Cardiac atrium fibroblast (primary cell): ENCODE measurements around the gene FAM151B. TPM values are rescaled to one million over a fixed set of nuclear protein-coding genes. Genes with fewer than 3 reads are reported as not detected.

Source experiments
- total RNA-seq: library from RNA; depleted of rRNA; stranded (reverse); fragments of >200 nt; gene quantifications from 2 replicates; pipeline ENCODE4 v1.2.3, GENCODE V29; 2015

FAM151B gene
- total RNA-seq = 5.4 and 5.7 TPM in 2 replicates

GRCh38 chr5:80487829-80488721 lies at the start of gene FAM151B:
Gene FAM151B (plus strand): TSS chr5:80488100. CDS start chr5:80488124, 24 bp downstream.

GRCh38 chr5:80569961-80570786 lies 82.3 kb downstream of the FAM151B start, which contains the start of gene ANKRD34B:
Gene ANKRD34B (minus strand): TSS chr5:80570280. CDS start chr5:80560019, 10,261 bp downstream.

Other genes starting within 250 kb of the FAM151B start
- 4.9 and 7.8 TPM in 2 replicates for gene SERINC5, start 232.1 kb upstream of the FAM151B start, total RNA-seq
- not detected in 2 replicates for gene SPZ1, start 168.1 kb upstream of the FAM151B start, total RNA-seq
- 11.9 and 17.8 TPM in 2 replicates for gene ZFYVE16, start 80.0 kb upstream of the FAM151B start, total RNA-seq
- gene ANKRD34B, start 82.2 kb downstream of the FAM151B start, total RNA-seq = not detected in 2 replicates
- gene MSH3, start 166.6 kb downstream of the FAM151B start, total RNA-seq = 9.6 and 13.6 TPM in 2 replicates
- 18.2 and 18.6 TPM in 2 replicates for gene DHFR, start 166.9 kb downstream of the FAM151B start, total RNA-seq